Naive thymus-derived CD4-positive, alpha-beta T cell (primary cell): ENCODE measurements around the gene ITIH4. TPM values are rescaled to one million over a fixed set of nuclear protein-coding genes. Genes with fewer than 3 reads are reported as not detected.
A peak's percentile ranks its signal among the peaks of the same experiment; 100 is the strongest.

Experiments used
- ATAC-seq: fragments of 150-1000 bp; cut with Tn5 transposase; 2 replicates; pipeline ENCODE4 v1.10.0; 2021; ENCODE audit warnings: mild to moderate bottlenecking, moderate library complexity
- CTCF ChIA-PET: fragments of 350-600 bp; sonication (Branson Sonifier 250); formaldehyde crosslinking; loops from one replicate; lab custom pipeline; 2021; ENCODE audit warnings: antibody characterized with exemption; lab: Charles Lee
- POLR2A ChIA-PET: fragments of 350-600 bp; sonication (Branson Sonifier 250); formaldehyde crosslinking; loops from one replicate; lab custom pipeline; 2021; ENCODE audit warnings: antibody characterized with exemption, inconsistent platforms; lab: Charles Lee
- DNase-seq, 9 donors: peaks; one replicate each; pipeline versions ENCODE4 v3.0.0 to v3.0.0-alpha.2; 2020 to 2022; ENCODE audit warnings: mixed read lengths in 1 of 9
- H3K27ac ChIP-seq: one replicate; pipeline ENCODE4 v1.7.0; 2013; ENCODE audit warnings: mild to moderate bottlenecking, low read depth, low read length, moderate library complexity
- H3K27me3 ChIP-seq, 2 donors: one replicate each; pipeline ENCODE4 v1.7.0; 2013; ENCODE audit warnings: low read length in 2 of 2, mild to moderate bottlenecking in 2 of 2, moderate library complexity in 2 of 2; ENCODE audit not compliant: control insufficient read depth in 2 of 2, insufficient read depth in 2 of 2
- H3K36me3 ChIP-seq, 3 experiments: 1 replicate in 2 of 3; 2 replicates in 1 of 3; pipeline ENCODE4 v1.7.0; 2013; ENCODE audit warnings: low read length in 3 of 3, mild to moderate bottlenecking in 3 of 3, moderate library complexity in 1 of 3; ENCODE audit not compliant: insufficient read depth in 3 of 3, control insufficient read depth in 2 of 3
- H3K4me1 ChIP-seq, 2 donors: one replicate each; pipeline ENCODE4 v1.7.0; 2013; ENCODE audit warnings: low read length in 2 of 2, mild to moderate bottlenecking in 2 of 2, moderate library complexity in 1 of 2; ENCODE audit not compliant: control insufficient read depth in 2 of 2, insufficient read depth in 2 of 2
- H3K4me3 ChIP-seq: 2 replicates; pipeline ENCODE4 v1.7.0; 2013; ENCODE audit warnings: mild to moderate bottlenecking, low read length
- H3K9me3 ChIP-seq, 3 experiments: 1 replicate in 2 of 3; 2 replicates in 1 of 3; pipeline ENCODE4 v1.7.0; 2013; ENCODE audit warnings: low read length in 3 of 3; ENCODE audit not compliant: control insufficient read depth in 2 of 3
- H3K27ac Mint-ChIP-seq, 9 donors: one replicate each; pipeline ENCODE4 v1.8.0; 2020 to 2022; ENCODE audit warnings: mixed read lengths in 9 of 9, mild to moderate bottlenecking in 8 of 9, moderate library complexity in 5 of 9, inconsistent platforms in 2 of 9
- H3K27me3 Mint-ChIP-seq, 5 donors: one replicate each; pipeline ENCODE4 v1.8.0; 2021 to 2022; ENCODE audit warnings: mixed read lengths in 5 of 5, mild to moderate bottlenecking in 1 of 5
- H3K36me3 Mint-ChIP-seq, 5 donors: one replicate each; pipeline ENCODE4 v1.8.0; 2020 to 2022; ENCODE audit warnings: mixed read lengths in 5 of 5, mild to moderate bottlenecking in 3 of 5, inconsistent platforms in 1 of 5
- H3K4me1 Mint-ChIP-seq, 7 donors: one replicate each; pipeline ENCODE4 v1.8.0; 2020 to 2022; ENCODE audit warnings: mixed read lengths in 7 of 7, mild to moderate bottlenecking in 3 of 7, inconsistent platforms in 1 of 7
- H3K4me3 Mint-ChIP-seq, 10 donors: one replicate each; pipeline ENCODE4 v1.8.0; 2020 to 2022; ENCODE audit warnings: mild to moderate bottlenecking in 10 of 10, mixed read lengths in 10 of 10, moderate library complexity in 6 of 10, inconsistent platforms in 2 of 10
- H3K9me3 Mint-ChIP-seq, 11 donors: one replicate each; pipeline ENCODE4 v1.8.0; 2020 to 2022; ENCODE audit warnings: mixed read lengths in 11 of 11, mild to moderate bottlenecking in 4 of 11, inconsistent platforms in 1 of 11, moderate library complexity in 1 of 11
- intact Hi-C, 2 donors: fragments of 100-400 bp; cut with micrococcal nuclease; formaldehyde crosslinking; loops; one replicate each; pipeline ENCODE4 v1.15.1; 2023
- polyA plus RNA-seq, 2 donors: library from polyadenylated mRNA; unstranded; fragments of 300-500 nt; fragmentation: Illumina TruSeq; gene quantifications; one replicate each; pipeline ENCODE4 v1.2.3, GENCODE V29; 2021
- total RNA-seq, 6 experiments: library from RNA in 5 of 6; stranded (reverse) in 5 of 6; gene quantifications; 1 replicate in 5 of 6; 2 replicates in 1 of 6; pipeline ENCODE4 v1.2.3 and lab custom pipeline; 2021 to 2026

ITIH4 gene
- total and polyA plus RNA-seq, 7 experiments from 2014 or later, result 0.08 to 37.6 (median 32.3) TPM

- ChIA-PET CTCF (no interaction called here), POLR2A (no interaction called here)
- Mint-ChIP-seq H3K9me3 (no peaks in the 10 kb centered on the region), H3K27ac (no peak overlapping the region), H3K4me1 (no peaks in the 10 kb centered on the region), H3K36me3 (peaks cover 0 to 3% (median 0%) of the 10 kb centered on the region in 5 donors), H3K4me3 (no peak overlapping the region), H3K27me3 (no peaks in the 10 kb centered on the region)
- no peak for ATAC-seq
- H3K36me3 ChIP-seq, result peaks cover 0 to 5% (median 0%) of the 10 kb centered on the region in 3 experiments
- no peak overlapping the region for H3K4me3 ChIP-seq
- H3K27ac ChIP-seq, result no peak overlapping the region
- H3K9me3 ChIP-seq, result no peaks in the 10 kb centered on the region
- no peaks in the 10 kb centered on the region for H3K4me1 ChIP-seq
- no peak for DNase-seq
- intact Hi-C loops, result no loop called here
- H3K27me3 ChIP-seq, result no peaks in the 10 kb centered on the region
Observed at GRCh38 chr3:52829906-52830463, 487 bp downstream of the ITIH4 start.

DNA sequence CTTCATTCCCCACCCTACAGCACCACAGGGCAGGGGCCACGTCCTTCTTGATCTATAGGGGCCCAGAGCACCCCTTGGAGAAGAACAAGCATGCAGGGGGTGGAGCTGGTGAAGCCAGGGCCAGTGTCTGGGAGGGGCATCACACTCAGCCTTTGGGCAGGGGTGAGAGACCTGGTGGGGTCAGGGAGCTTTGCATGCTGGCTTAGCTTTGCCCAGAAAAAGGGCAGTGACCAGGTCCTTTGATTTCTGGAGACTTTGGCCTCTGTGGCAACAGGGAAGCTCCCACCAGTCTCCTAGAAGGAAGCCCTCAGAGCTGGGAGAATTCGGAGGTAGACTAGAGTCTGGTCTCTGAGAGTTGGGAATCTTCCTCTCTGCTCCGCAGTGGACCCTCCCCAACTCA, 990 bp downstream of the ITIH4 start:
- H3K4me3 ChIP-seq, result no peak overlapping the region
- H3K4me3 Mint-ChIP-seq, result no peak overlapping the region
- no peaks in the 10 kb centered on the region for H3K9me3 Mint-ChIP-seq
- H3K36me3 ChIP-seq, result peaks cover 0 to 2% (median 0%) of the 10 kb centered on the region in 3 experiments
- H3K36me3 Mint-ChIP-seq, result peaks cover 0 to 5% (median 0%) of the 10 kb centered on the region in 5 donors
- ATAC-seq (no peak), DNase-seq (no peak)
- H3K4me1 ChIP-seq, result no peaks in the 10 kb centered on the region
- H3K27ac Mint-ChIP-seq, result peak overlapping the region in 1 of 9 donors; percentile 17
- H3K27me3 Mint-ChIP-seq, result no peaks in the 10 kb centered on the region
- no peak overlapping the region for H3K27ac ChIP-seq
- H3K4me1 Mint-ChIP-seq, result no peaks in the 10 kb centered on the region
- POLR2A ChIA-PET, result no interaction called here
- intact Hi-C loops, result no loop called here
- H3K27me3 ChIP-seq, result no peaks in the 10 kb centered on the region
- CTCF ChIA-PET, result no interaction called here
- no peaks in the 10 kb centered on the region for H3K9me3 ChIP-seq

GRCh38 chr3:52827866-52828376, 2.6 kb downstream of the ITIH4 start:
- CTCF ChIA-PET, result no interaction called here
- ATAC-seq, result no peak
- Mint-ChIP-seq H3K27me3 (no peaks in the 10 kb centered on the region), H3K27ac (no peak overlapping the region), H3K4me1 (no peaks in the 10 kb centered on the region), H3K9me3 (no peaks in the 10 kb centered on the region), H3K4me3 (no peak overlapping the region), H3K36me3 (peaks cover 0 to 5% (median 0%) of the 10 kb centered on the region in 5 donors)
- H3K36me3 ChIP-seq, result no peaks in the 10 kb centered on the region
- no peak overlapping the region for H3K27ac ChIP-seq
- no peak for DNase-seq
- POLR2A ChIA-PET, result interaction anchor here (0.6 kb wide), 1 partner anchor 416 kb away, joined by 7 read pairs; no protein-coding TSS in a partner anchor
- no peak overlapping the region for H3K4me3 ChIP-seq
- H3K27me3 ChIP-seq, result no peaks in the 10 kb centered on the region
- intact Hi-C loops, result no loop called here
- H3K4me1 ChIP-seq, result no peaks in the 10 kb centered on the region
- no peaks in the 10 kb centered on the region for H3K9me3 ChIP-seq

- H3K27me3 ChIP-seq, result no peaks in the 10 kb centered on the region
- no peak for ATAC-seq
- no peaks in the 10 kb centered on the region for H3K4me1 Mint-ChIP-seq
- H3K36me3 Mint-ChIP-seq, result peaks cover 0 to 9% (median 0%) of the 10 kb centered on the region in 5 donors
- no peaks in the 10 kb centered on the region for H3K9me3 Mint-ChIP-seq
- H3K27me3 Mint-ChIP-seq, result no peaks in the 10 kb centered on the region
- ChIA-PET CTCF (no interaction called here), POLR2A (no interaction called here)
- H3K4me3 ChIP-seq, result no peak overlapping the region
- no peak overlapping the region for H3K27ac Mint-ChIP-seq
- no peak overlapping the region for H3K27ac ChIP-seq
- no peak for DNase-seq
- H3K4me1 ChIP-seq, result no peaks in the 10 kb centered on the region
- intact Hi-C loops, result no loop called here
- H3K4me3 Mint-ChIP-seq, result no peak overlapping the region
- no peaks in the 10 kb centered on the region for H3K36me3 ChIP-seq
- no peaks in the 10 kb centered on the region for H3K9me3 ChIP-seq
Observed at GRCh38 chr3:52827441-52827840, 3.0 kb downstream of the ITIH4 start.

- H3K36me3 Mint-ChIP-seq, result peaks cover 0 to 9% (median 0%) of the 10 kb centered on the region in 5 donors
- CTCF ChIA-PET, result no interaction called here
- POLR2A ChIA-PET, result no interaction called here
- Histone ChIP-seq H3K4me1 (no peaks in the 10 kb centered on the region), H3K36me3 (no peaks in the 10 kb centered on the region), H3K27ac (no peak overlapping the region), H3K27me3 (no peaks in the 10 kb centered on the region), H3K9me3 (no peaks in the 10 kb centered on the region), H3K4me3 (no peak overlapping the region)
- no peak overlapping the region for H3K27ac Mint-ChIP-seq
- H3K27me3 Mint-ChIP-seq, result no peaks in the 10 kb centered on the region
- intact Hi-C loops, result no loop called here
- H3K4me3 Mint-ChIP-seq, result no peak overlapping the region
- no peaks in the 10 kb centered on the region for H3K9me3 Mint-ChIP-seq
- no peaks in the 10 kb centered on the region for H3K4me1 Mint-ChIP-seq
- ATAC-seq, result no peak
- no peak for DNase-seq
Observed at GRCh38 chr3:52824037-52824436, 6.4 kb downstream of the ITIH4 start.

- peaks cover 0 to 9% (median 0%) of the 10 kb centered on the region in 5 donors for H3K36me3 Mint-ChIP-seq
- H3K27me3 Mint-ChIP-seq, result no peaks in the 10 kb centered on the region
- no peaks in the 10 kb centered on the region for H3K36me3 ChIP-seq
- no peak overlapping the region for H3K4me3 Mint-ChIP-seq
- POLR2A ChIA-PET, result interaction anchor here (0.7 kb wide), 1 partner anchor 278 kb away, joined by 3 read pairs; no protein-coding TSS in a partner anchor
- no peaks in the 10 kb centered on the region for H3K9me3 Mint-ChIP-seq
- no peak overlapping the region for H3K27ac ChIP-seq
- CTCF ChIA-PET, result no interaction called here
- H3K9me3 ChIP-seq, result no peaks in the 10 kb centered on the region
- H3K4me3 ChIP-seq, result no peak overlapping the region
- no peaks in the 10 kb centered on the region for H3K4me1 ChIP-seq
- ATAC-seq (no peak), DNase-seq (no peak)
- H3K4me1 Mint-ChIP-seq, result no peaks in the 10 kb centered on the region
- no peak overlapping the region for H3K27ac Mint-ChIP-seq
- intact Hi-C loops, result no loop called here
- no peaks in the 10 kb centered on the region for H3K27me3 ChIP-seq
Observed at GRCh38 chr3:52822363-52822762, 8.1 kb downstream of the ITIH4 start.

DNA sequence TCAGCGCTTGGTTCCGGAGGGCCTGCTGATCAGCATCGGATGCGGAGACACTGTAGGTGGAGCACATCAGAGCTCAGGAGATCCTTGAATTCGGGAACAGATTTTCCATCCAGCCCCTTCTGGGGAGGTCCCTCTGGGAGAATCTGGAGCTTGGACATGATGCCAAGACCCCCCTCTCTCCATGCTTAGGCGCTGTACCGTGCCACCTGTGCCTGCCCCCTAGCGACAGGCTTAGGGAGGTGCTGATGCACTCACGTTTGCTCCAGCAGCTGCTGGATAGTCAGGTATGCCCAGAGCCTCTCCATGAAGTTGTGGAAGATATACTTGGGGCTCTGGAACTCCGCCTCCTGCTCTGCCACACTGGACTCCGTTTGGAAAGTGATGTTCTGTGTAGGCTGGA, 9.7 kb downstream of the ITIH4 start:
- Histone ChIP-seq H3K36me3 (no peaks in the 10 kb centered on the region), H3K4me1 (no peaks in the 10 kb centered on the region), H3K4me3 (no peak overlapping the region), H3K27me3 (no peaks in the 10 kb centered on the region), H3K27ac (no peak overlapping the region), H3K9me3 (no peaks in the 10 kb centered on the region)
- CTCF ChIA-PET, result interaction anchor here (0.9 to 1.1 kb wide), 2 partner anchors 10 to 20 kb away, joined by 3 read pairs; no protein-coding TSS in a partner anchor
- Mint-ChIP-seq H3K27me3 (no peaks in the 10 kb centered on the region), H3K27ac (peak overlapping the region in 1 of 9 donors; percentile 36), H3K4me1 (no peaks in the 10 kb centered on the region), H3K9me3 (no peaks in the 10 kb centered on the region), H3K36me3 (peaks cover 0 to 9% (median 0%) of the 10 kb centered on the region in 5 donors), H3K4me3 (no peak overlapping the region)
- intact Hi-C loops, result no loop called here
- DNase-seq (peak in 1 of 9 donors; percentile 28), ATAC-seq (no peak)
- POLR2A ChIA-PET, result no interaction called here
